Stimulated activated naive CD8-positive, alpha-beta T cell treated with anti-CD3 and anti-CD28 coated beads, Interleukin-15, amount 100 ng/mL, for 72 hours (primary cell): ENCODE measurements around the gene NISCH.
A peak's percentile ranks its signal among the peaks of the same experiment; 100 is the strongest.
"Not testable (repeated sequence)": the region's sequence is repeated elsewhere in the genome, so short reads cannot be mapped to it uniquely, and the experiment has no call there.

Experiments
- ATAC-seq: fragments of 150-1000 bp; cut with Tn5 transposase; 2 replicates; pipeline ENCODE4 v1.10.0; 2021; ENCODE audit warnings: mild to moderate bottlenecking, moderate library complexity
- DNase-seq, 2 donors: peaks; one replicate each; pipeline ENCODE4 v3.0.0; 2021 to 2022
- H3K27ac Mint-ChIP-seq, 2 donors: one replicate each; pipeline ENCODE4 v1.8.0; 2022; ENCODE audit warnings: mild to moderate bottlenecking in 2 of 2, mixed read lengths in 2 of 2, moderate library complexity in 2 of 2
- H3K27me3 Mint-ChIP-seq: one replicate; pipeline ENCODE4 v1.8.0; 2022; ENCODE audit warnings: mixed read lengths
- H3K4me1 Mint-ChIP-seq: one replicate; pipeline ENCODE4 v1.8.0; 2022; ENCODE audit warnings: mild to moderate bottlenecking, mixed read lengths
- H3K4me3 Mint-ChIP-seq, 2 donors: one replicate each; pipeline ENCODE4 v1.8.0; 2022; ENCODE audit warnings: mild to moderate bottlenecking in 2 of 2, mixed read lengths in 2 of 2, moderate library complexity in 1 of 2
- H3K9me3 Mint-ChIP-seq, 2 donors: one replicate each; pipeline ENCODE4 v1.8.0; 2022; ENCODE audit warnings: mixed read lengths in 2 of 2

Gene NISCH

GRCh38 chr3:52518723-52519444 lies 63.5 kb downstream of the NISCH start:
- no peaks in the 10 kb centered on the region for H3K27me3 Mint-ChIP-seq
- no peak overlapping the region for H3K4me3 Mint-ChIP-seq
- no peaks in the 10 kb centered on the region for H3K9me3 Mint-ChIP-seq
- H3K4me1 Mint-ChIP-seq, result no peaks in the 10 kb centered on the region
- H3K27ac Mint-ChIP-seq, result no peak overlapping the region
- no peak for DNase-seq
- peak; percentile 18 for ATAC-seq

GRCh38 chr3:52519445-52520140 lies 64.2 kb downstream of the NISCH start:
- Mint-ChIP-seq H3K9me3 (no peaks in the 10 kb centered on the region), H3K27me3 (no peaks in the 10 kb centered on the region)
- no peak for ATAC-seq

GRCh38 chr3:52520141-52520667 lies 64.8 kb downstream of the NISCH start:
- Mint-ChIP-seq H3K9me3 (no peaks in the 10 kb centered on the region), H3K4me3 (no peak overlapping the region), H3K27ac (no peak overlapping the region), H3K4me1 (no peaks in the 10 kb centered on the region), H3K27me3 (no peaks in the 10 kb centered on the region)
- DNase-seq (no peak), ATAC-seq (no peak)

More at GRCh38 chr3:52519445-52520140, 64.2 kb downstream of the NISCH start:
- no peaks in the 10 kb centered on the region for H3K4me1 Mint-ChIP-seq
- DNase-seq, result no peak
- no peak overlapping the region for H3K4me3 Mint-ChIP-seq
- no peak overlapping the region for H3K27ac Mint-ChIP-seq

GRCh38 chr3:52520716-52521487 lies 65.5 kb downstream of the NISCH start:
- no peak overlapping the region for H3K27ac Mint-ChIP-seq
- no peaks in the 10 kb centered on the region for H3K27me3 Mint-ChIP-seq
- ATAC-seq (no peak), DNase-seq (no peak)
- H3K4me3 Mint-ChIP-seq, result no peak overlapping the region
- H3K9me3 Mint-ChIP-seq, result no peaks in the 10 kb centered on the region
- no peaks in the 10 kb centered on the region for H3K4me1 Mint-ChIP-seq

- Mint-ChIP-seq H3K4me1 (no peaks in the 10 kb centered on the region), H3K4me3 (no peak overlapping the region), H3K27me3 (no peaks in the 10 kb centered on the region), H3K9me3 (no peaks in the 10 kb centered on the region), H3K27ac (no peak overlapping the region)
- DNase-seq (no peak), ATAC-seq (no peak)
These were observed 66.1 kb downstream of the NISCH start for GRCh38 chr3:52521488-52521824.

GRCh38 chr3:52521881-52522650 lies 66.7 kb downstream of the NISCH start:
- no peak overlapping the region for H3K4me3 Mint-ChIP-seq
- no peaks in the 10 kb centered on the region for H3K9me3 Mint-ChIP-seq

GRCh38 chr3:52522651-52523251 lies 67.3 kb downstream of the NISCH start:
- no peak overlapping the region for H3K4me3 Mint-ChIP-seq
- H3K27me3 Mint-ChIP-seq, result no peaks in the 10 kb centered on the region
- no peaks in the 10 kb centered on the region for H3K4me1 Mint-ChIP-seq
- H3K27ac Mint-ChIP-seq, result no peak overlapping the region
- ATAC-seq (no peak), DNase-seq (no peak)
- no peaks in the 10 kb centered on the region for H3K9me3 Mint-ChIP-seq

More at GRCh38 chr3:52521881-52522650, 66.7 kb downstream of the NISCH start:
- no peaks in the 10 kb centered on the region for H3K4me1 Mint-ChIP-seq
- no peaks in the 10 kb centered on the region for H3K27me3 Mint-ChIP-seq
- ATAC-seq (no peak), DNase-seq (no peak)
- H3K27ac Mint-ChIP-seq, result no peak overlapping the region

GRCh38 chr3:52523386-52524257 lies 68.2 kb downstream of the NISCH start:
- H3K27ac Mint-ChIP-seq, result peak overlapping the region in 1 of 2 donors; percentile 63
- no peaks in the 10 kb centered on the region for H3K4me1 Mint-ChIP-seq
- DNase-seq, result no peak
- H3K4me3 Mint-ChIP-seq, result no peak overlapping the region
- no peaks in the 10 kb centered on the region for H3K9me3 Mint-ChIP-seq
- no peaks in the 10 kb centered on the region for H3K27me3 Mint-ChIP-seq
- ATAC-seq, result no peak

GRCh38 chr3:52524258-52524751 lies 68.9 kb downstream of the NISCH start:
- Mint-ChIP-seq H3K4me3 (no peak overlapping the region), H3K27ac (no peak overlapping the region), H3K4me1 (no peaks in the 10 kb centered on the region), H3K27me3 (no peaks in the 10 kb centered on the region), H3K9me3 (no peaks in the 10 kb centered on the region)
- DNase-seq (no peak), ATAC-seq (no peak)

- DNase-seq (no peak), ATAC-seq (no peak)
- H3K4me3 Mint-ChIP-seq, result no peak overlapping the region
- no peak overlapping the region for H3K27ac Mint-ChIP-seq
- no peaks in the 10 kb centered on the region for H3K9me3 Mint-ChIP-seq
- no peaks in the 10 kb centered on the region for H3K27me3 Mint-ChIP-seq
- H3K4me1 Mint-ChIP-seq, result no peaks in the 10 kb centered on the region
These were observed 69.6 kb downstream of the NISCH start for GRCh38 chr3:52524752-52525679.

GRCh38 chr3:52525680-52526561 lies 70.5 kb downstream of the NISCH start:
- DNase-seq (no peak), ATAC-seq (no peak)
- H3K9me3 Mint-ChIP-seq, result no peaks in the 10 kb centered on the region
- no peaks in the 10 kb centered on the region for H3K27me3 Mint-ChIP-seq
- no peak overlapping the region for H3K27ac Mint-ChIP-seq
- no peaks in the 10 kb centered on the region for H3K4me1 Mint-ChIP-seq
- no peak overlapping the region for H3K4me3 Mint-ChIP-seq

GRCh38 chr3:52526671-52527038 lies 71.3 kb downstream of the NISCH start:
- DNase-seq, H3K4me1 Mint-ChIP-seq, H3K9me3 Mint-ChIP-seq, H3K27ac Mint-ChIP-seq, H3K4me3 Mint-ChIP-seq, ATAC-seq, H3K27me3 Mint-ChIP-seq: not testable (repeated sequence)
